Transverse colon (tissue), 4 donors: ENCODE data around the gene ARHGEF11. TPM values are rescaled to one million over a fixed set of nuclear protein-coding genes. Genes with fewer than 3 reads are reported as not detected.
A peak's percentile ranks its signal among the peaks of the same experiment; 100 is the strongest.

Experiments used
- DNase-seq: peaks from one replicate; pipeline ENCODE4 v3.0.0-alpha.2; 2019
- H3K27ac ChIP-seq, 4 donors: fragments of 200-600 bp; sonication (generic); 2 replicates each; pipeline ENCODE4 v1.5.1; 2016 to 2018; ENCODE audit warnings: inconsistent platforms in 4 of 4
- H3K27me3 ChIP-seq: fragments of 200-600 bp; sonication (generic); 2 replicates; pipeline ENCODE4 v1.5.1; 2017; ENCODE audit warnings: inconsistent platforms
- H3K36me3 ChIP-seq, 4 donors: fragments of 200-600 bp; sonication (generic); 2 replicates each; pipeline ENCODE4 v1.5.1; 2017 to 2019; ENCODE audit warnings: inconsistent platforms in 4 of 4
- H3K4me1 ChIP-seq, 4 donors: fragments of 200-600 bp; sonication (generic); 2 replicates each; pipeline ENCODE4 v1.5.1; 2017 to 2020; ENCODE audit warnings: inconsistent platforms in 4 of 4
- H3K4me3 ChIP-seq, 4 donors: fragments of 200-600 bp; sonication (generic); 1 replicate in 1 of 4; 2 replicates in 3 of 4; pipeline versions ENCODE4 v1.5.1 to v1.6.1; 2017 to 2019; ENCODE audit warnings: inconsistent platforms in 4 of 4
- H3K9me3 ChIP-seq, 2 donors: fragments of 200-600 bp; sonication (generic); 2 replicates each; pipeline ENCODE4 v1.5.1; 2017 to 2019; ENCODE audit warnings: inconsistent platforms in 2 of 2
- EP300 ChIP-seq: sonication (generic); formaldehyde crosslinking; IDR thresholded peaks from one replicate; pipeline ENCODE4 v1.6.1; 2017; ENCODE audit warnings: antibody characterized with exemption, low read depth
- POLR2A ChIP-seq: fragments of 450-650 bp; IDR thresholded peaks from one replicate; pipeline ENCODE4 v1.6.1; 2016; ENCODE audit warnings: antibody characterized with exemption, mild to moderate bottlenecking, moderate library complexity
- POLR2AphosphoS5 ChIP-seq, 3 donors: sonication (generic); formaldehyde crosslinking; IDR thresholded peaks; one replicate each; pipeline ENCODE4 v1.6.1; 2016; ENCODE audit warnings: antibody characterized with exemption in 3 of 3
- WGBS, 2 donors: methylation state at CpG; one replicate each; pipeline ENCODE4 v1.1.5; 2018; ENCODE audit warnings: low coverage in 1 of 2; 5-methylcytosine and 5-hydroxymethylcytosine counted together
- in situ Hi-C, 4 donors: fragments of 200-750 bp; cut with MboI; loops; one replicate each; pipeline versions ENCODE4 v1.15.0 to v1.15.1; 2017; ENCODE audit warnings: low sequenced_read_pairs in 3 of 4, low pct_ligation_motif_present in 1 of 4, low pct_unique_long_range_greater_than_20kb in 1 of 4
- intact Hi-C: fragments of 100-400 bp; cut with DNase I; formaldehyde crosslinking; loops from one replicate; pipeline ENCODE4 v1.15.1; 2023; ENCODE audit warnings: low total_unique reads
- total RNA-seq, 4 donors: library from RNA; depleted of rRNA; stranded (reverse); fragments of >200 nt; gene quantifications; one replicate each; pipeline ENCODE4 v1.1.0, GENCODE V29; 2016
- TF ChIP-seq, protein P1 (sequence below), 5 experiments: fragments of 200-600 bp in 3 of 5; fragments of 450-650 bp in 2 of 5; sonication (generic) in 3 of 5; IDR thresholded peaks; 1 replicate in 2 of 5; 2 replicates in 3 of 5; pipeline ENCODE4 v1.5.1; 2016 to 2017; ENCODE audit warnings: antibody characterized with exemption in 5 of 5, inconsistent platforms in 3 of 5, mild to moderate bottlenecking in 2 of 5, moderate library complexity in 1 of 5

The ARHGEF11 gene
- total RNA-seq, 4 donors from 2014 or later = 52.6 to 82.8 (median 62.1) TPM

DNA sequence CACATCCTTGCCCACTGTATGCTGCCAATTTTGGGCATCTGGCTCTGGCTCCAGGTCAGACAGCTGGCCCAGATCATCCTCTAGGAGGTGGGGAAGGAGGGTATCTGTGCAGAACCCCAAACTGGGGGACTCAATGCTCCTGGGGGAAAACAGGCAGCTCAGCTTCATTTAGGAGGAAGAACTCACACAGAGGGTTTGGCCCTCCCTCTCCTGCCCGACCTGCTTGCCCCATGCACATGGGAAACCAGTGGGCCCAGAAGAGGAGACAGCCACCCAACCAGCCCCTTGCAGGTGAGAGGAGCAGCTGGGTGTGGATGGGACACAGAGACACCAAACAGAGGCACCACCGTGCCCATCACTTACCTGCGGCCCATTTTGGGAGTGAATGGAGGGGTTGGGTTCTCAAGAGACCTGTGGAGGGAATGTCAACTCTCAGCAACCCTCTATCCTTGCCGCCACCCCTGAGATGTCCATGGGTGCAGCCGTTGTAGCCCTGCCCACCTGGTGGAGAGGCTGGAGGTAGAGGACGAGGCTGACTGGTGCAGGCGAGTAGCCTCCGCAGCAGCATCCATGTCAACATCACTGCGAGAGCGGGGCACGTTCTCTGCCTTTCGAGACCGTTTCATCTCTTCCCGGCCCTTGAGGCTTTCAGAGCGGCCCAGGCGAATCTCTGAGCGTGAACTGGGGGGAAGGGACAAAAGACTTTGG lies 97.6 kb downstream of the ARHGEF11 start:
- intact Hi-C loops = no loop called here
- WGBS, 2 donors = 89% methylated on average over 16 of the region's 17 CpGs; no CpG with 5 or more reads in 1 of the 2 donors
- in situ Hi-C loops = no loop called here
- Histone ChIP-seq H3K9me3 (no peaks in the 10 kb centered on the region), H3K36me3 (peaks cover 0 to 81% (median 31%) of the 10 kb centered on the region in 4 donors), H3K4me3 (no peak overlapping the region), H3K27me3 (no peaks in the 10 kb centered on the region), H3K27ac (no peak overlapping the region), H3K4me1 (no peaks in the 10 kb centered on the region)
- TF ChIP-seq EP300 (no peak), POLR2AphosphoS5 (IDR thresholded peaks at IDR 0.05) (no peak), POLR2A (no peak)
- TF ChIP-seq, protein P1, sequence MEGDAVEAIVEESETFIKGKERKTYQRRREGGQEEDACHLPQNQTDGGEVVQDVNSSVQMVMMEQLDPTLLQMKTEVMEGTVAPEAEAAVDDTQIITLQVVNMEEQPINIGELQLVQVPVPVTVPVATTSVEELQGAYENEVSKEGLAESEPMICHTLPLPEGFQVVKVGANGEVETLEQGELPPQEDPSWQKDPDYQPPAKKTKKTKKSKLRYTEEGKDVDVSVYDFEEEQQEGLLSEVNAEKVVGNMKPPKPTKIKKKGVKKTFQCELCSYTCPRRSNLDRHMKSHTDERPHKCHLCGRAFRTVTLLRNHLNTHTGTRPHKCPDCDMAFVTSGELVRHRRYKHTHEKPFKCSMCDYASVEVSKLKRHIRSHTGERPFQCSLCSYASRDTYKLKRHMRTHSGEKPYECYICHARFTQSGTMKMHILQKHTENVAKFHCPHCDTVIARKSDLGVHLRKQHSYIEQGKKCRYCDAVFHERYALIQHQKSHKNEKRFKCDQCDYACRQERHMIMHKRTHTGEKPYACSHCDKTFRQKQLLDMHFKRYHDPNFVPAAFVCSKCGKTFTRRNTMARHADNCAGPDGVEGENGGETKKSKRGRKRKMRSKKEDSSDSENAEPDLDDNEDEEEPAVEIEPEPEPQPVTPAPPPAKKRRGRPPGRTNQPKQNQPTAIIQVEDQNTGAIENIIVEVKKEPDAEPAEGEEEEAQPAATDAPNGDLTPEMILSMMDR (IDR thresholded peaks at IDR 0.05) = no peak
- no peak for DNase-seq

DNA sequence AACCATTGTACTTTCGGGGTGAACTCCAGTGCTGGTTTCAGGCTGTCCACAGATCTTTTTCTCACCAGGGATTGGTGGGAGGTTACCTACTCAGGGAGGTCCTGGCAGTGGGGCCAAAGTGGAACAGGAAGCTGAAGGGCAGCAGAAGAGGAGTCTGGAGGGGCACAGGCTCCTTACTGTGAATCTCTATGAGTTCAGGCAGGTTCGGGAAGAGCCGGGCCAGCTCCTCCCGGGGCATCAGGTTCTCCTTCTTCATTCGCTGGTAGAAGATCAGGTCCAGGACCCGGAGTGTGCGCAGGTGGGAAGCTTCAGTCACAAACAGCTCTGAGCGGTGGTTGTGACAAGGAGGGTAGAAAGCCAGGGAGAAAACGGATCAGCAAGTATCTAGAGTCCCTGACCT lies 98.4 kb downstream of the ARHGEF11 start:
- no peak for DNase-seq
- 88% methylated on average over 9 of the region's 9 CpGs; no CpG with 5 or more reads in 1 of the 2 donors for WGBS, 2 donors
- no peaks in the 10 kb centered on the region for H3K4me1 ChIP-seq
- H3K4me3 ChIP-seq = no peak overlapping the region
- H3K9me3 ChIP-seq = no peaks in the 10 kb centered on the region
- TF ChIP-seq, protein P1 (IDR thresholded peaks at IDR 0.05) = no peak
- TF ChIP-seq POLR2AphosphoS5 (IDR thresholded peaks at IDR 0.05) (no peak), POLR2A (no peak), EP300 (no peak)
- no peaks in the 10 kb centered on the region for H3K27me3 ChIP-seq
- in situ Hi-C loops (no loop called here), intact Hi-C loops (no loop called here)
- H3K36me3 ChIP-seq = peaks cover 0 to 78% (median 29%) of the 10 kb centered on the region in 4 donors
- H3K27ac ChIP-seq = no peak overlapping the region

DNA sequence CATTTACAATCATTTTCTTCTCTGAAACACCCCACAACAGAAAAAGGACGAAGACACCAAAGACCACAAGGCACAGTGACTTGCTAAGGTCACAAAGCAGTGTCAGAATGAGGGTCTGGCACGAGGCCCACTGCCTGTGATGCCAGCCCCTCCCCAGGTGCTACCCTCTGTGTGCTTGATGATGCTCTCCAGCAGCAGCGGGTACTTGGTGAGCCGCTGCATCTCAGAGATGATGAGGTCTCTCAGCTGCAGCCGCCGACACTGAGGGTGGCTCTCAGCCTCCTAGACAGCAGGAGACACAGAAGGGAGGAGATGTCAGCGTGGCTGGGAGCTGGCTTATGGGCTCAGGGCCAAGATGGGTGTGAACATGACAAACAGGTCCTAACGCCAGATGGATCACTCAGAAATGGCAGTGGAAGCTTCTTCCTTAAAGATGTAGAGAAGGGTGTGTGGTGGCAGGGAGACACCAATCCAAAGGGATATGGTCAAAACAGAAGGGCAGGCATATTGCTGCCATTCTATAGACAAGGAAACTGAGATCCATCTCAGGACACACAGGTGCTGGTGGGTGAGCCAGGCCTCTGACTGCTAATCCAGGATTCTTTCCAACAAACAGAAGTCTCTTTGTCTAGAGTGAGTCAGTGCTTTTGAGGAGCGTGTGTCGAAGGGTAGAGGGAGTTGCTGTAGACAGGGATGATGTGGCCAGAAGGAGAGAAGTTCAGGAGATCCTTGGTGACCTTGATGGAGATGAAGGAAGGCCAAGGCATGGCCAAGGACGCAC lies 99.5 kb downstream of the ARHGEF11 start:
- Histone ChIP-seq H3K9me3 (no peaks in the 10 kb centered on the region), H3K36me3 (peaks cover 0 to 74% (median 24%) of the 10 kb centered on the region in 4 donors), H3K27me3 (no peaks in the 10 kb centered on the region), H3K4me1 (no peaks in the 10 kb centered on the region), H3K4me3 (no peak overlapping the region), H3K27ac (no peak overlapping the region)
- intact Hi-C loops (no loop called here), in situ Hi-C loops (no loop called here)
- no peak for TF ChIP-seq EP300
- TF ChIP-seq POLR2A = no peak
- TF ChIP-seq, protein P1 (IDR thresholded peaks at IDR 0.05) = no peak
- no peak for TF ChIP-seq POLR2AphosphoS5 (IDR thresholded peaks at IDR 0.05)
- DNase-seq = peak; percentile 31
- 50 to 74% methylated on average over 4 to 11 of the region's 11 CpGs for WGBS, 2 donors

DNA sequence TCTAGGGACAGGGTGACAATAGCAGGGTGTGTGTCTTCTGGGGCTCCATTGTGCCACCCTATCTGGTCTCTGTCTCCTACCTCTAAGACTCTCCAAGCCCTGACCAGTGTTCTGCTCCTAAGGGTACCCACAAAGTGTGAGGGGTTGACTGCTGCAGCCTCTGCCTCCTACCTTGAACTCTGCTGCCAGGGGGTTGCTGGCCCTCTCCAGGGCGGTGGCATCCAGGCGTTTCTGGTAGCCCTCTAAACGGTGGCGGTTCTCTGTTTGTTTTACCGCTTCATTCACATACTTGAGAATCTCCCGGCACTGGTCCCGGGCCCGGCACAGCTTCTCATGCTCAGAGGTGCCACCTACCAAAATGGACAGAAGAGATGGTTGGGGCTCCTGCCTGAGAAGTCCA lies 100.7 kb downstream of the ARHGEF11 start:
- no peak for TF ChIP-seq EP300
- TF ChIP-seq, protein P1 (IDR thresholded peaks at IDR 0.05) = no peak
- TF ChIP-seq POLR2AphosphoS5 (IDR thresholded peaks at IDR 0.05) = no peak
- no peak for TF ChIP-seq POLR2A
- WGBS, 2 donors = 98% methylated on average over 8 of the region's 8 CpGs; no CpG with 5 or more reads in 1 of the 2 donors
- Histone ChIP-seq H3K27ac (no peak overlapping the region), H3K9me3 (no peaks in the 10 kb centered on the region), H3K36me3 (peaks cover 0 to 70% (median 21%) of the 10 kb centered on the region in 4 donors), H3K4me1 (no peaks in the 10 kb centered on the region), H3K4me3 (no peak overlapping the region), H3K27me3 (no peaks in the 10 kb centered on the region)
- intact Hi-C loops = no loop called here
- in situ Hi-C loops = no loop called here
- DNase-seq = no peak
